ENCODE measurements around the gene SPACA1. TPM values are rescaled to one million over a fixed set of nuclear protein-coding genes. Genes with fewer than 3 reads are reported as not detected.
A peak's percentile ranks its signal among the peaks of the same experiment; 100 is the strongest.
"Not testable (repeated sequence)": the region's sequence is repeated elsewhere in the genome, so short reads cannot be mapped to it uniquely, and the experiment has no call there.

The SPACA1 gene
- not detected in 2 replicates for total RNA-seq (2014; rRNA removed; shearing (Covaris generic); ENCODE audit: low replicate concordance)

- in situ Hi-C loops (cut with HindIII; ENCODE audit: low pct_unique_long_range_greater_than_20kb, low sequenced_read_pairs): no loop called here
- no peak for DNase-seq (ENCODE audit: low read depth)
Observed at GRCh38 chr6:88047510-88048150, at the start of gene SPACA1. Gene SPACA1 (plus strand): TSS chr6:88047841. CDS start chr6:88047906, 65 bp downstream.

- in situ Hi-C loops (cut with HindIII; ENCODE audit: low pct_unique_long_range_greater_than_20kb, low sequenced_read_pairs): no loop called here
- DNase-seq (ENCODE audit: low read depth): no peak
Observed at GRCh38 chr6:88000713-88001112, 46.9 kb upstream of the SPACA1 start.

- DNase-seq (ENCODE audit: low read depth); in situ Hi-C loops (cut with HindIII; ENCODE audit: low pct_unique_long_range_greater_than_20kb, low sequenced_read_pairs): not testable (repeated sequence)
Observed at GRCh38 chr6:88001279-88001678, 46.4 kb upstream of the SPACA1 start.

- in situ Hi-C loops (cut with HindIII; ENCODE audit: low pct_unique_long_range_greater_than_20kb, low sequenced_read_pairs): no loop called here
Observed at GRCh38 chr6:88004707-88005106, 42.9 kb upstream of the SPACA1 start.

GRCh38 chr6:88006557-88006956 is 41.1 kb upstream of the SPACA1 start:
- DNase-seq (ENCODE audit: low read depth): no peak
- in situ Hi-C loops (cut with HindIII; ENCODE audit: low pct_unique_long_range_greater_than_20kb, low sequenced_read_pairs): no loop called here

More at GRCh38 chr6:88004707-88005106, 42.9 kb upstream of the SPACA1 start:
- no peak for DNase-seq (ENCODE audit: low read depth)

GRCh38 chr6:88008411-88008810 is 39.2 kb upstream of the SPACA1 start:
- in situ Hi-C loops (cut with HindIII; ENCODE audit: low pct_unique_long_range_greater_than_20kb, low sequenced_read_pairs): no loop called here
- no peak for DNase-seq (ENCODE audit: low read depth)

GRCh38 chr6:88008831-88009231 is 38.8 kb upstream of the SPACA1 start:
- in situ Hi-C loops (cut with HindIII; ENCODE audit: low pct_unique_long_range_greater_than_20kb, low sequenced_read_pairs): no loop called here
- DNase-seq (ENCODE audit: low read depth): peak; percentile 80

- in situ Hi-C loops (cut with HindIII; ENCODE audit: low pct_unique_long_range_greater_than_20kb, low sequenced_read_pairs): no loop called here
- no peak for DNase-seq (ENCODE audit: low read depth)
Observed at GRCh38 chr6:88013015-88013414, 34.6 kb upstream of the SPACA1 start.

GRCh38 chr6:88013554-88013953 is 34.1 kb upstream of the SPACA1 start:
- DNase-seq (ENCODE audit: low read depth): no peak
- in situ Hi-C loops (cut with HindIII; ENCODE audit: low pct_unique_long_range_greater_than_20kb, low sequenced_read_pairs): no loop called here

GRCh38 chr6:88020439-88020838 is 27.2 kb upstream of the SPACA1 start:
- in situ Hi-C loops (cut with HindIII; ENCODE audit: low pct_unique_long_range_greater_than_20kb, low sequenced_read_pairs): no loop called here
- no peak for DNase-seq (ENCODE audit: low read depth)

- in situ Hi-C loops (cut with HindIII; ENCODE audit: low pct_unique_long_range_greater_than_20kb, low sequenced_read_pairs): no loop called here
- DNase-seq (ENCODE audit: low read depth): no peak
Observed at GRCh38 chr6:88024696-88025095, 22.9 kb upstream of the SPACA1 start.

- in situ Hi-C loops (cut with HindIII; ENCODE audit: low pct_unique_long_range_greater_than_20kb, low sequenced_read_pairs): no loop called here
- peak; percentile 22 for DNase-seq (ENCODE audit: low read depth)
Observed at GRCh38 chr6:88031550-88031949, 16.1 kb upstream of the SPACA1 start.

GRCh38 chr6:88044530-88044929 is 3.1 kb upstream of the SPACA1 start:
- DNase-seq (ENCODE audit: low read depth): no peak
- in situ Hi-C loops (cut with HindIII; ENCODE audit: low pct_unique_long_range_greater_than_20kb, low sequenced_read_pairs): no loop called here

- in situ Hi-C loops (cut with HindIII; ENCODE audit: low pct_unique_long_range_greater_than_20kb, low sequenced_read_pairs): no loop called here
- no peak for DNase-seq (ENCODE audit: low read depth)
Observed at GRCh38 chr6:88045521-88046136, 2.0 kb upstream of the SPACA1 start.

- DNase-seq (ENCODE audit: low read depth): no peak
- in situ Hi-C loops (cut with HindIII; ENCODE audit: low pct_unique_long_range_greater_than_20kb, low sequenced_read_pairs): no loop called here
Observed at GRCh38 chr6:88048578-88048977, 937 bp downstream of the SPACA1 start.

GRCh38 chr6:88050140-88050818 is 2.6 kb downstream of the SPACA1 start:
- no peak for DNase-seq (ENCODE audit: low read depth)
- in situ Hi-C loops (cut with HindIII; ENCODE audit: low pct_unique_long_range_greater_than_20kb, low sequenced_read_pairs): no loop called here

GRCh38 chr6:88059191-88059590 is 11.6 kb downstream of the SPACA1 start:
- in situ Hi-C loops (cut with HindIII; ENCODE audit: low pct_unique_long_range_greater_than_20kb, low sequenced_read_pairs): no loop called here
- DNase-seq (ENCODE audit: low read depth): no peak

- in situ Hi-C loops (cut with HindIII; ENCODE audit: low pct_unique_long_range_greater_than_20kb, low sequenced_read_pairs): no loop called here
- DNase-seq (ENCODE audit: low read depth): no peak
Observed at GRCh38 chr6:88062376-88062775, 14.7 kb downstream of the SPACA1 start.

GRCh38 chr6:88072462-88072861 is 24.8 kb downstream of the SPACA1 start:
- in situ Hi-C loops (cut with HindIII; ENCODE audit: low pct_unique_long_range_greater_than_20kb, low sequenced_read_pairs): no loop called here
- no peak for DNase-seq (ENCODE audit: low read depth)
